IMR-90 (cell line): ENCODE data around the gene WWC2. TPM values are rescaled to one million over a fixed set of nuclear protein-coding genes. Genes with fewer than 3 reads are reported as not detected.

Experiments used
- ATAC-seq: fragments of 200-7000 bp; cut with Tn5 transposase; 2 replicates; pipeline ENCODE4 v1.9.1; 2020; ENCODE audit warnings: low read depth, mild to moderate bottlenecking, moderate library complexity
- BruUV-seq: library from RNA; stranded (reverse); fragments of 400-500 nt; replicated peaks from 2 replicates; lab custom pipeline; 2021; lab: Mats Ljungman, UMichigan
- CTCF ChIA-PET: fragments of 300-600 bp; formaldehyde crosslinking; extraction: SDS; loops from one replicate; lab custom pipeline; 2021; ENCODE audit warnings: antibody characterized with exemption; lab: Yijun Ruan, JAX
- POLR2A ChIA-PET: fragments of 300-600 bp; sonication (Branson Sonifier 250); formaldehyde crosslinking; loops from one replicate; lab custom pipeline; 2022; ENCODE audit warnings: antibody characterized with exemption; ENCODE audit not compliant: unreplicated experiment; lab: Charles Lee
- DNase-seq: peaks from one replicate; pipeline ENCODE4 v3.0.0; 2013
- H2AFZ ChIP-seq: replicated peaks from 2 replicates; pipeline ENCODE3; 2013; ENCODE audit warnings: low read length, mild to moderate bottlenecking; ENCODE audit not compliant: poor library complexity
- H2AK5ac ChIP-seq: 2 replicates; pipeline ENCODE4 v1.6.1; 2013; ENCODE audit warnings: low read depth, low read length, inconsistent platforms
- H2AK9ac ChIP-seq: replicated peaks from 2 replicates; pipeline ENCODE3; 2013; ENCODE audit warnings: mild to moderate bottlenecking, low read depth, low read length, moderate library complexity; ENCODE audit not compliant: poor library complexity
- H2BK120ac ChIP-seq: 2 replicates; pipeline ENCODE4 v1.6.1; 2013; ENCODE audit warnings: low read depth, low read length, inconsistent platforms
- H2BK15ac ChIP-seq: 3 replicates; pipeline ENCODE4 v1.6.1; 2013; ENCODE audit warnings: low read depth, low read length, inconsistent platforms
- H2BK20ac ChIP-seq: 2 replicates; pipeline ENCODE4 v1.6.1; 2013; ENCODE audit warnings: low read depth, mild to moderate bottlenecking, inconsistent platforms, low read length, moderate library complexity
- H2BK5ac ChIP-seq: 2 replicates; pipeline ENCODE4 v1.6.1; 2013; ENCODE audit warnings: mild to moderate bottlenecking, low read depth, low read length, inconsistent platforms; ENCODE audit not compliant: poor library complexity, severe bottlenecking
- H3K14ac ChIP-seq: replicated peaks from 2 replicates; pipeline ENCODE4 v1.6.1; 2013; ENCODE audit warnings: low read depth, low read length, inconsistent platforms
- H3K18ac ChIP-seq: 2 replicates; pipeline ENCODE4 v1.6.1; 2013; ENCODE audit warnings: low read depth, low read length, control low read depth
- H3K23ac ChIP-seq: 2 replicates; pipeline ENCODE4 v1.6.1; 2013; ENCODE audit warnings: low read depth, low read length, inconsistent platforms
- H3K27ac ChIP-seq: 2 replicates; pipeline ENCODE4 v1.5.1; 2013; ENCODE audit warnings: mild to moderate bottlenecking, control low read depth, low read length; ENCODE audit not compliant: insufficient read depth
- H3K27me3 ChIP-seq: 2 replicates; pipeline ENCODE4 v1.6.1; 2013; ENCODE audit warnings: low read length; ENCODE audit not compliant: control insufficient read depth, insufficient read depth
- H3K36me3 ChIP-seq: 2 replicates; pipeline ENCODE4 v1.6.1; 2013; ENCODE audit warnings: low read length, mixed read lengths; ENCODE audit not compliant: control insufficient read depth, insufficient read depth
- H3K4ac ChIP-seq: 2 replicates; pipeline ENCODE4 v1.6.1; 2013; ENCODE audit warnings: low read depth, low read length, inconsistent platforms
- H3K4me1 ChIP-seq: 2 replicates; pipeline ENCODE4 v1.6.1; 2013; ENCODE audit warnings: low read length, mixed read lengths; ENCODE audit not compliant: control insufficient read depth, insufficient read depth
- H3K4me2 ChIP-seq: 2 replicates; pipeline ENCODE4 v1.6.1; 2013; ENCODE audit warnings: low read depth, mild to moderate bottlenecking, control low read depth, low read length, moderate library complexity
- H3K4me3 ChIP-seq: 2 replicates; pipeline ENCODE4 v1.5.1; 2013; ENCODE audit warnings: low read depth, mild to moderate bottlenecking, control low read depth, low read length, moderate library complexity; ENCODE audit not compliant: insufficient read depth
- H3K56ac ChIP-seq: 2 replicates; pipeline ENCODE4 v1.6.1; 2013; ENCODE audit warnings: low read length, inconsistent platforms; ENCODE audit not compliant: insufficient read depth; ENCODE audit errors: extremely low read depth
- H3K79me1 ChIP-seq, 2 experiments: 2 replicates each; pipeline ENCODE4 v1.6.1; 2013; ENCODE audit warnings: low read length in 2 of 2, inconsistent platforms in 1 of 2, low read depth in 1 of 2
- H3K9ac ChIP-seq: 2 replicates; pipeline ENCODE4 v1.6.1; 2013; ENCODE audit warnings: low read depth, low read length, control low read depth
- H3K9me1 ChIP-seq: 2 replicates; pipeline ENCODE4 v1.6.1; 2013; ENCODE audit warnings: low read length, inconsistent platforms; ENCODE audit not compliant: insufficient read depth
- H3K9me3 ChIP-seq: 2 replicates; pipeline ENCODE4 v1.6.1; 2013; ENCODE audit warnings: low read length; ENCODE audit not compliant: control insufficient read depth, insufficient read depth
- H4K20me1 ChIP-seq: 2 replicates; pipeline ENCODE4 v1.6.1; 2013; ENCODE audit warnings: low read length, inconsistent platforms; ENCODE audit not compliant: insufficient read depth
- H4K5ac ChIP-seq: 2 replicates; pipeline ENCODE4 v1.6.1; 2013; ENCODE audit warnings: mild to moderate bottlenecking, low read depth, low read length, control low read depth
- H4K8ac ChIP-seq, 2 experiments: 2 replicates each; pipeline ENCODE4 v1.6.1; 2013; ENCODE audit warnings: low read depth in 2 of 2, low read length in 2 of 2, control low read depth in 1 of 2, inconsistent platforms in 1 of 2
- H4K91ac ChIP-seq: 2 replicates; pipeline ENCODE4 v1.6.1; 2013; ENCODE audit warnings: low read depth, low read length, inconsistent platforms; ENCODE audit not compliant: insufficient read depth
- BHLHE40 ChIP-seq: fragments of 150-350 bp; IDR thresholded peaks from 2 replicates; pipeline ENCODE4 v1.6.1; 2016; ENCODE audit warnings: mild to moderate bottlenecking, low read depth, low read length
- CEBPB ChIP-seq: IDR thresholded peaks from 2 replicates; pipeline ENCODE4 v1.6.1; 2012; ENCODE audit warnings: low read depth, low read length, improper control_type of control experiment
- MXI1 ChIP-seq: IDR thresholded peaks from 2 replicates; pipeline ENCODE4 v1.6.1; 2012; ENCODE audit warnings: low read depth, mild to moderate bottlenecking, low read length, moderate library complexity, borderline replicate concordance
- POLR2A ChIP-seq: IDR thresholded peaks from 2 replicates; pipeline ENCODE4 v1.6.1; 2012; ENCODE audit warnings: mild to moderate bottlenecking, low read depth, low read length
- SMC3 ChIP-seq: fragments of 150-350 bp; IDR thresholded peaks from 2 replicates; pipeline ENCODE4 v1.6.1; 2016; ENCODE audit warnings: low read depth, mild to moderate bottlenecking, antibody characterized with exemption, low read length, moderate library complexity
- USF2 ChIP-seq: fragments of 150-350 bp; IDR thresholded peaks from 2 replicates; pipeline ENCODE4 v1.6.1; 2017; ENCODE audit warnings: mild to moderate bottlenecking, antibody characterized with exemption, low read length, low read depth
- WGBS, 2 experiments: methylation state at CpG; one replicate each; pipeline versions ENCODE4 v1.1.5 to v1.1.7; 2013; ENCODE audit warnings: missing lambda C conversion rate in 2 of 2; ENCODE audit not compliant: insufficient read length in 1 of 2; ENCODE audit errors: extremely low coverage in 2 of 2; 5-methylcytosine and 5-hydroxymethylcytosine counted together
- dilution Hi-C: fragments of 300-500 bp; cut with HindIII; formaldehyde crosslinking; loops from one replicate; pipeline ENCODE4 v1.14.3; 2018; ENCODE audit warnings: low sequenced_read_pairs; ENCODE audit not compliant: unreplicated experiment
- in situ Hi-C: fragments of 300-500 bp; cut with MboI; formaldehyde crosslinking; loops from 3 replicates; pipeline ENCODE4 v1.14.3; 2019; ENCODE audit warnings: low sequenced_read_pairs, inconsistent platforms, mixed read lengths
- intact Hi-C: fragments of 100-400 bp; cut with micrococcal nuclease; formaldehyde crosslinking; loops from 2 replicates; pipeline ENCODE4 v1.10.0; 2022
- polyA plus RNA-seq, 3 experiments: library from polyadenylated mRNA; depleted of rRNA; stranded (reverse); fragments of >200 nt; gene quantifications; 2 replicates each; pipeline ENCODE4 v1.2.3, GENCODE V29; 2012; ENCODE audit warnings: low replicate concordance in 1 of 3
- total RNA-seq: library from RNA; depleted of rRNA; stranded (reverse); fragments of >200 nt; gene quantifications from 2 replicates; pipeline ENCODE4 v1.2.3, GENCODE V29; 2012

WWC2 gene
- total and polyA plus RNA-seq, 2 of the 4 experiments (the other 2 are of a cell fraction): 26.6 to 27.4 TPM

GRCh38 chr4:183129125-183129524, 30.1 kb downstream of the WWC2 start:
- peaks cover 36% of the 10 kb centered on the region for H4K20me1 ChIP-seq
- no peak overlapping the region for H2AK9ac ChIP-seq
- H3K14ac ChIP-seq: no peak overlapping the region
- H3K4ac ChIP-seq: no peak overlapping the region
- no TSS peak for BruUV-seq
- no peak overlapping the region for H3K9ac ChIP-seq
- H4K5ac ChIP-seq: no peak overlapping the region
- dilution Hi-C loops: no loop called here
- no peak for TF ChIP-seq MXI1
- no peak for TF ChIP-seq SMC3
- no peak for TF ChIP-seq USF2
- no peak for TF ChIP-seq CEBPB
- TF ChIP-seq BHLHE40: no peak
- no peak for TF ChIP-seq POLR2A
- ATAC-seq (no peak), DNase-seq (no peak)
- H3K23ac ChIP-seq: no peak overlapping the region
- H2BK20ac ChIP-seq: no peak overlapping the region
- no CpG with 5 or more reads among the region's 3 CpGs for WGBS, 2 experiments
- no peak overlapping the region for H2BK5ac ChIP-seq
- H3K4me1 ChIP-seq: peaks cover 13% of the 10 kb centered on the region
- H3K18ac ChIP-seq: no peak overlapping the region
- no peak overlapping the region for H3K4me2 ChIP-seq
- in situ Hi-C loops: no loop called here
- POLR2A ChIA-PET: no interaction called here
- H4K91ac ChIP-seq: no peak overlapping the region
- CTCF ChIA-PET: no interaction called here
- H2AK5ac ChIP-seq: no peak overlapping the region
- no peak overlapping the region for H4K8ac ChIP-seq
- no peak overlapping the region for H3K56ac ChIP-seq
- H2AFZ ChIP-seq: no peak overlapping the region
- no peak overlapping the region for H2BK120ac ChIP-seq
- H3K36me3 ChIP-seq: no peaks in the 10 kb centered on the region
- no peak overlapping the region for H2BK15ac ChIP-seq
- H3K79me1 ChIP-seq: peaks cover 25 to 46% of the 10 kb centered on the region in 2 experiments
- no peak overlapping the region for H3K4me3 ChIP-seq
- no peaks in the 10 kb centered on the region for H3K27me3 ChIP-seq
- intact Hi-C loops: no loop called here
- H3K9me1 ChIP-seq: peaks cover 4% of the 10 kb centered on the region
- H3K27ac ChIP-seq: no peak overlapping the region
- no peaks in the 10 kb centered on the region for H3K9me3 ChIP-seq
